Neural progenitor cell (in vitro differentiated cells): ENCODE measurements around the gene EXOSC1.

Source experiments
- EZH2 ChIP-seq: fragments of 200-600 bp; sonication (generic); IDR thresholded peaks from 2 replicates; pipeline ENCODE4 v1.6.1; 2017; ENCODE audit warnings: antibody characterized with exemption, mild to moderate bottlenecking, moderate library complexity
- TF ChIP-seq, protein P1 (sequence below): fragments of 200-600 bp; sonication (generic); IDR thresholded peaks from 2 replicates; pipeline ENCODE4 v1.5.1; 2017; ENCODE audit warnings: antibody characterized with exemption, mild to moderate bottlenecking

DNA sequence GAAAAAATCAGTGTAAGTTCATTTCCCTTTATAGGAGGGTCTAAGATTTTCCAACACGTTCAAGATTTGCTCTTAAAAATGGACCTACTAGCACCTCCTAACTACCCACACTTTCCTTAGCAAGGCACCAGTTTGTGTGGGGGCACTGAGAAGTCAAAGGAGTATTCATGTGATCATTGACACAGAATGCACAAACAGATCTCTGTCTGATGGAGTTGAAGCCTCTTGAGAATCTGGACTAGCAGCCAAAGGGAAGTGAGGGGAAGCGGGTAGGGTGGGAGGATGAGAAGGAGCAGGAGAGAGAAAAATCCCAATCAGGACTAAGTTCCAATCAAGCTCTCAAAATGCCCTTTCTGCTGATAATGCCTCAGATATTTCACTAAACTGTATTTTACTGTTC is 48.3 kb upstream of the EXOSC1 start:
- TF ChIP-seq, protein P1, sequence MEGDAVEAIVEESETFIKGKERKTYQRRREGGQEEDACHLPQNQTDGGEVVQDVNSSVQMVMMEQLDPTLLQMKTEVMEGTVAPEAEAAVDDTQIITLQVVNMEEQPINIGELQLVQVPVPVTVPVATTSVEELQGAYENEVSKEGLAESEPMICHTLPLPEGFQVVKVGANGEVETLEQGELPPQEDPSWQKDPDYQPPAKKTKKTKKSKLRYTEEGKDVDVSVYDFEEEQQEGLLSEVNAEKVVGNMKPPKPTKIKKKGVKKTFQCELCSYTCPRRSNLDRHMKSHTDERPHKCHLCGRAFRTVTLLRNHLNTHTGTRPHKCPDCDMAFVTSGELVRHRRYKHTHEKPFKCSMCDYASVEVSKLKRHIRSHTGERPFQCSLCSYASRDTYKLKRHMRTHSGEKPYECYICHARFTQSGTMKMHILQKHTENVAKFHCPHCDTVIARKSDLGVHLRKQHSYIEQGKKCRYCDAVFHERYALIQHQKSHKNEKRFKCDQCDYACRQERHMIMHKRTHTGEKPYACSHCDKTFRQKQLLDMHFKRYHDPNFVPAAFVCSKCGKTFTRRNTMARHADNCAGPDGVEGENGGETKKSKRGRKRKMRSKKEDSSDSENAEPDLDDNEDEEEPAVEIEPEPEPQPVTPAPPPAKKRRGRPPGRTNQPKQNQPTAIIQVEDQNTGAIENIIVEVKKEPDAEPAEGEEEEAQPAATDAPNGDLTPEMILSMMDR, result no peak
- no peak for TF ChIP-seq EZH2
